ENCODE results near the gene FOXJ3. TPM values are rescaled to one million over a fixed set of nuclear protein-coding genes. Genes with fewer than 3 reads are reported as not detected.

FOXJ3 gene
- total RNA-seq: 76.4 TPM

GRCh38 chr1:42335050-42335808 is at the start of gene FOXJ3:
TSS of gene FOXJ3 (minus strand) at chr1:42335235. CDS start at chr1:42311093, 24,142 bp downstream.
- DNase-seq (ENCODE audit: low spot score): peak; percentile 95
- peak; percentile 95 for ATAC-seq
- intact Hi-C loops (cut with DNase I): no loop called here

- intact Hi-C loops (cut with DNase I): no loop called here
- DNase-seq (ENCODE audit: low spot score): no peak
- no peak for ATAC-seq
Measured at GRCh38 chr1:42381280-42381673, 46.2 kb upstream of the FOXJ3 start.

- no peak for DNase-seq (ENCODE audit: low spot score)
- intact Hi-C loops (cut with DNase I): no loop called here
- ATAC-seq: no peak
Measured at GRCh38 chr1:42380586-42381279, 45.7 kb upstream of the FOXJ3 start, which contains the start of gene RIMKLA. TSS of gene RIMKLA (plus strand) at chr1:42380792. CDS start at chr1:42380935, 143 bp downstream.

GRCh38 chr1:42379794-42380585 is 45.0 kb upstream of the FOXJ3 start:
- DNase-seq (ENCODE audit: low spot score) (no peak), ATAC-seq (no peak)
- intact Hi-C loops (cut with DNase I): no loop called here

GRCh38 chr1:42372796-42373195 is 37.8 kb upstream of the FOXJ3 start:
- no peak for ATAC-seq
- intact Hi-C loops (cut with DNase I): no loop called here
- DNase-seq (ENCODE audit: low spot score): no peak

GRCh38 chr1:42370876-42371549 is 36.0 kb upstream of the FOXJ3 start:
- ATAC-seq (no peak), DNase-seq (ENCODE audit: low spot score) (no peak)
- intact Hi-C loops (cut with DNase I): no loop called here

- intact Hi-C loops (cut with DNase I): no loop called here
- no peak for ATAC-seq
- no peak for DNase-seq (ENCODE audit: low spot score)
Measured at GRCh38 chr1:42369471-42369870, 34.4 kb upstream of the FOXJ3 start.

GRCh38 chr1:42368096-42368795 is 33.2 kb upstream of the FOXJ3 start:
- no peak for DNase-seq (ENCODE audit: low spot score)
- intact Hi-C loops (cut with DNase I): no loop called here
- no peak for ATAC-seq

- ATAC-seq (no peak), DNase-seq (ENCODE audit: low spot score) (no peak)
- intact Hi-C loops (cut with DNase I): no loop called here
Measured at GRCh38 chr1:42365118-42365517, 30.1 kb upstream of the FOXJ3 start.

GRCh38 chr1:42364542-42364941 is 29.5 kb upstream of the FOXJ3 start:
- DNase-seq (ENCODE audit: low spot score): no peak
- no peak for ATAC-seq
- intact Hi-C loops (cut with DNase I): no loop called here

- intact Hi-C loops (cut with DNase I): no loop called here
- no peak for DNase-seq (ENCODE audit: low spot score)
- no peak for ATAC-seq
Measured at GRCh38 chr1:42364089-42364488, 29.1 kb upstream of the FOXJ3 start.

- DNase-seq (ENCODE audit: low spot score): no peak
- intact Hi-C loops (cut with DNase I): no loop called here
- no peak for ATAC-seq
Measured at GRCh38 chr1:42359466-42359865, 24.4 kb upstream of the FOXJ3 start.

- DNase-seq (ENCODE audit: low spot score): no peak
- intact Hi-C loops (cut with DNase I): no loop called here
- no peak for ATAC-seq
Measured at GRCh38 chr1:42358791-42359190, 23.8 kb upstream of the FOXJ3 start.

- DNase-seq (ENCODE audit: low spot score): no peak
- no peak for ATAC-seq
- intact Hi-C loops (cut with DNase I): no loop called here
Measured at GRCh38 chr1:42350086-42350485, 15.1 kb upstream of the FOXJ3 start.

GRCh38 chr1:42348498-42348897 is 13.5 kb upstream of the FOXJ3 start:
- intact Hi-C loops (cut with DNase I): no loop called here
- no peak for ATAC-seq

GRCh38 chr1:42343049-42343448 is 8.0 kb upstream of the FOXJ3 start:
- intact Hi-C loops (cut with DNase I): no loop called here
- DNase-seq (ENCODE audit: low spot score) (no peak), ATAC-seq (no peak)

More at GRCh38 chr1:42348498-42348897, 13.5 kb upstream of the FOXJ3 start:
- DNase-seq (ENCODE audit: low spot score): no peak

GRCh38 chr1:42340901-42341300 is 5.9 kb upstream of the FOXJ3 start:
- no peak for ATAC-seq
- intact Hi-C loops (cut with DNase I): no loop called here
- DNase-seq (ENCODE audit: low spot score): no peak

GRCh38 chr1:42340093-42340492 is 5.1 kb upstream of the FOXJ3 start:
- intact Hi-C loops (cut with DNase I): no loop called here
- no peak for DNase-seq (ENCODE audit: low spot score)

GRCh38 chr1:42336978-42337377 is 1.9 kb upstream of the FOXJ3 start:
- ATAC-seq: no peak
- intact Hi-C loops (cut with DNase I): no loop called here
- no peak for DNase-seq (ENCODE audit: low spot score)

More at GRCh38 chr1:42340093-42340492, 5.1 kb upstream of the FOXJ3 start:
- ATAC-seq: no peak
